ENCODE data around the gene HMGCS2.

The HMGCS2 gene

DNA sequence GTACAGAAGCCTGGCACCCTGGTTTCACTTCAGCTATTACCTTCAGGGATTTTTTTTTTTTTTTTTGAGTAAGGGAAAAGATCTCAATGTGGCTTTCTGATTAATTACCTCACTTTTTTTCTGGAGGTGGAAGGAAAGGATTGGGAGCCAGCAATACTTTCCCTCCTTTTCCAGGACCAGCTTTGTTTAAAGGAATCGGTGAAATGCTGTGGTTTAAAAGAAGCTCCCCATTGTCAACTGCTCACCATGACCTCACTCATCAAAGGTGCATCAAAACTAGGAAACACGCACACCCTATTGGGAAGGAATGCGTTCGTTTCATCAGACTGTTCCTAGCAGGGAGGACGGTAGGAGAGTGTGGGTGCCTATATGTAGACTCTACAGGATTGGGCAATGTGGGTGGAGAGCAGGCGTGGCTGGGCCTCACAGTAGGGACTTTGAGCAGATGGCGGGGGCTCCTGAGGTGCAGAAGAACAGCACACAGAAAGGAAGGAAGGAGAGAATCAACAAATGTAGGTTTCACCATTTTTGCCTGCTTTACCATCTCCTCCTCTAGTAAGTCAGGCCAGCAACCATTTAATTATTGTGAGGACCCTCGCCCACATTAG lies 44.0 kb downstream of the HMGCS2 start:
- H3K4me3 ChIP-seq (replicated peaks; ENCODE audit: low read depth, low read length), result no peak overlapping the region
- TF ChIP-seq, protein P1, sequence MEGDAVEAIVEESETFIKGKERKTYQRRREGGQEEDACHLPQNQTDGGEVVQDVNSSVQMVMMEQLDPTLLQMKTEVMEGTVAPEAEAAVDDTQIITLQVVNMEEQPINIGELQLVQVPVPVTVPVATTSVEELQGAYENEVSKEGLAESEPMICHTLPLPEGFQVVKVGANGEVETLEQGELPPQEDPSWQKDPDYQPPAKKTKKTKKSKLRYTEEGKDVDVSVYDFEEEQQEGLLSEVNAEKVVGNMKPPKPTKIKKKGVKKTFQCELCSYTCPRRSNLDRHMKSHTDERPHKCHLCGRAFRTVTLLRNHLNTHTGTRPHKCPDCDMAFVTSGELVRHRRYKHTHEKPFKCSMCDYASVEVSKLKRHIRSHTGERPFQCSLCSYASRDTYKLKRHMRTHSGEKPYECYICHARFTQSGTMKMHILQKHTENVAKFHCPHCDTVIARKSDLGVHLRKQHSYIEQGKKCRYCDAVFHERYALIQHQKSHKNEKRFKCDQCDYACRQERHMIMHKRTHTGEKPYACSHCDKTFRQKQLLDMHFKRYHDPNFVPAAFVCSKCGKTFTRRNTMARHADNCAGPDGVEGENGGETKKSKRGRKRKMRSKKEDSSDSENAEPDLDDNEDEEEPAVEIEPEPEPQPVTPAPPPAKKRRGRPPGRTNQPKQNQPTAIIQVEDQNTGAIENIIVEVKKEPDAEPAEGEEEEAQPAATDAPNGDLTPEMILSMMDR (IDR thresholded peaks at IDR 0.05; ENCODE audit: low read length, missing control alignments), result no peak
- DNase-seq (ENCODE audit: low read depth), result no peak

DNA sequence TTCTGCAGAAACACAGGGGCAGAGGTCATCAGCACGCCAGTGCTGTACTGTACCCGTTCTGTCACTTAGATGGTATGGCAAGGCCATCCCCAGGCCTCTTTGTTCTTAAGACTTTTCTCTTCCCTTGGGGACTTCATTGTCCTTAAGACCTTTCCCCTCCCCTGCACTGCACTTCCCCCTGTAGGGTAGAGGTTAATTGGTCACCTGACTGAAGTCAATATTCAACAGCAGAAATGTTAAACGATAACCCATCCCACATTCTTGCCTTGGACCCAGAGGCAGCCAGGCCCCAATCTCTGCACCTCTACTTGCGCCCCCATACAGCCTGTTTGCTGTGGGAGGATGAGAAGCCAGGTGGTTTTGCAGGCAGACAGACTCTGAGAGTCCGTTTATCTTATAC lies 46.8 kb downstream of the HMGCS2 start:
- TF ChIP-seq, protein P1 (IDR thresholded peaks at IDR 0.05; ENCODE audit: low read length, missing control alignments), result no peak

DNA sequence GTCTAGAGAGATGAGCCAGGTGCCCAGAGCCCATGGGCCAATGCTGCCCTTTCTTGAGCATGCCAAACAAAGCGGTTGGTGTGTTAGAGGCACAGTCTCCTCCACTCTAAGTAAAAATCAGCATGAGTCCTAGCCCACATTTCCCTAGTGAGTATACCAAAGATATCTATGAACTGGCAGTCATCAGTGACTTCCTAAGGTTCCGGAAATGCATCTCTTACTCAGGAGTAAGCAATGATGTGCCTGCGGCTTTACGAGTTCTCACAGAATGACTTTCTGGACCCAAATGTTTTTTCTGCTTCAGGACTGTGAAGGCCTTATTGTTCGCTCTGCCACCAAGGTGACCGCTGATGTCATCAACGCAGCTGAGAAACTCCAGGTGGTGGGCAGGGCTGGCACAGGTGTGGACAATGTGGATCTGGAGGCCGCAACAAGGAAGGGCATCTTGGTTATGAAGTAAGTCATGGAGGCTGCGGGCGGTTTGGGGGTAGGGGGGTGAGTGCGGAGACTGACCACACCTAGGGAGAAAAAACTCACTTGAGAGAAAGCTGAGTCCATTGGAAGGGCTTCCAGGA lies 47.8 kb downstream of the HMGCS2 start:
- no peak overlapping the region for H3K4me3 ChIP-seq (replicated peaks; ENCODE audit: low read depth, low read length)
- no peak for DNase-seq (ENCODE audit: low read depth)
- TF ChIP-seq, protein P1 (IDR thresholded peaks at IDR 0.05; ENCODE audit: low read length, missing control alignments), result no peak

More for the DNA sequence above, 46.8 kb downstream of the HMGCS2 start:
- no peak for DNase-seq (ENCODE audit: low read depth)
- H3K4me3 ChIP-seq (replicated peaks; ENCODE audit: low read depth, low read length), result no peak overlapping the region

DNA sequence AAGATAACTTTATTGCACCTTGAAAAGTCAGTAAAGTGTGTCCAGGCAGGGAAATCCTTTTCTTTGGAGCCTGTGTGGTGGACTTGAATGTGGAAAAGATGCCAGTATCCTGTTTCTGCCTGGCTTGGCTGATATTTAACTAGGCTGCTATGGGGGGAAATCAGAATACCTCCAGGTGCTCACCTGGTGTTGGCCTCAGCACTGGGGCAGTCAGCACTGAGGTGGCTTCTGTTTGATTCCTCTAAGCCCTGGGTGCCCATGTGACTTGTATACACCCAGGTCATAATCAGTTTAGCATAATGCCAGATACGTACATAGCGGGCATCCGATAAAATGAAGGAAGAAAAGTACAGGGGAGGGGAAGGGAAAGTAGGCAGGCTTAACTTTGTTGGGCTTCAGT lies 49.7 kb downstream of the HMGCS2 start:
- H3K4me3 ChIP-seq (replicated peaks; ENCODE audit: low read depth, low read length), result no peak overlapping the region
- TF ChIP-seq, protein P1 (IDR thresholded peaks at IDR 0.05; ENCODE audit: low read length, missing control alignments), result no peak
- no peak for DNase-seq (ENCODE audit: low read depth)

DNA sequence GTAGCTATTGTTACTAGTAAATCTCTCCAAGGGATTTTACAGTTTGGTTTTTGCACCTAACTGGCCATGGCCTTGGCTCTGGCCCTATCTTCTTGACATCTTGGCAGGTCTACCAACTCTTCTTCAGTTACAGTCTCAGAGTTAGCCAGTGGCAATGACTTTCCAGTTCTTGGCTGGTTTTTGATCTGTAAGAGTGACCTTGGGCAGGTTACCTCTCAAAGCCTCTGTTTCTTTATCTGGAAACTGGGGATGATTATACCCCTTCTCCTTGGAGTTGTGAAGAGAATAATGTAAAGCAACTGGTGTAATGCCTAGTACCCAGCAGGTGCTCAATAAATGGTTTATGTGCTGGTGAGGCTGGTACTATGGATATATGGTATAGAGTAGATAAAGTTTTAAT lies 50.3 kb downstream of the HMGCS2 start:
- H3K4me3 ChIP-seq (replicated peaks; ENCODE audit: low read depth, low read length), result no peak overlapping the region
- TF ChIP-seq, protein P1 (IDR thresholded peaks at IDR 0.05; ENCODE audit: low read length, missing control alignments), result no peak
- DNase-seq (ENCODE audit: low read depth), result no peak

DNA sequence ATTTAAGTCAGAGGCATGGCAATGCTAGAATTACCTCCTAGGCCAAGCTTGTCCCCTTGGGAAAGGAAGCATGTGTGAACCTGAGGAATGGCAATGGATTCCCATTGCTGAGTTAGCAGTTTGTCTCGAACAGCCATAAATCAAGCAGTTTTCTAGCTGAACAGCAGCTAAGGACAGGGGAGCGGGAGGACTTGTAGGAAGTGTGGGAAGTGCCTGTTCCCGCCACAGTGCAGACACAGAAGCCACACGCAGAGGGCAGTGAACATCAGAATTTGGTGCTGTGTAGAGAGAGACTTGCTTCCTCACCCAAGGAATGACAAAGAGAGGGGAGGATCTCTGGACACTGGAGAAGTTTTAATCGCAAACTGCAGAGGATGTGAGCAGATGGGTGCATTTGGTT lies 53.2 kb downstream of the HMGCS2 start:
- TF ChIP-seq, protein P1 (IDR thresholded peaks at IDR 0.05; ENCODE audit: low read length, missing control alignments), result peak; percentile 2
- peak; percentile 29 for DNase-seq (ENCODE audit: low read depth)
- H3K4me3 ChIP-seq (replicated peaks; ENCODE audit: low read depth, low read length), result no peak overlapping the region

DNA sequence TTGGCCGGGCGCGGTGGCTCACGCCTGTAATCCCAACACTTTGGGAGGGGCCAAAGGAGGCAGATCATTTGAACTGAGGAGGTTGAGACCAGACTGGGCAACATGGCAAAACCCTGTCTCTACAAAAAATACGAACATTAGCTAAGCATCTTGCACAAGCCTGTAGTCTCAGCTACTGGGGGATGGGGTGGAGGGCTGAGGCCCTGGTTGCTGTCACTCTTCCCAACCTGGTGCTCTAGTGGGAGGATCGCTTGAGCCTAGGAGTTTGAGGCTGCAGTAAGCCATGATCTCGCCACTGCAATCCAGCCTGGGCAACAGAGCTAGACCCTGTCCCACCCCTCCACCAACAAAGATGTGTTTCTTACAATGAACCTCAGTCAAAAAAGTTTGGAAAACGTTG lies 54.1 kb downstream of the HMGCS2 start:
- TF ChIP-seq, protein P1 (IDR thresholded peaks at IDR 0.05; ENCODE audit: low read length, missing control alignments), result no peak
- DNase-seq (ENCODE audit: low read depth), result peak; percentile 36
- H3K4me3 ChIP-seq (replicated peaks; ENCODE audit: low read depth, low read length), result peak overlapping the region; percentile 67
